Vagina (tissue), 2 donors: ENCODE measurements around the gene CSF3.

Source experiments
- POLR2AphosphoS5 ChIP-seq, 2 donors: sonication (generic); formaldehyde crosslinking; IDR thresholded peaks; one replicate each; pipeline ENCODE4 v1.9.0; 2017; ENCODE audit warnings: antibody characterized with exemption in 2 of 2, mild to moderate bottlenecking in 2 of 2, low read depth in 1 of 2; ENCODE audit not compliant: insufficient read depth in 1 of 2
- TF ChIP-seq, protein P1 (sequence below), 3 experiments: fragments of 450-650 bp in 2 of 3; fragments of 200-600 bp in 1 of 3; sonication (generic) in 1 of 3; IDR thresholded peaks; one replicate each; pipeline ENCODE4 v1.5.1; 2017 to 2019; ENCODE audit warnings: antibody characterized with exemption in 3 of 3, mild to moderate bottlenecking in 2 of 3, moderate library complexity in 2 of 3

DNA sequence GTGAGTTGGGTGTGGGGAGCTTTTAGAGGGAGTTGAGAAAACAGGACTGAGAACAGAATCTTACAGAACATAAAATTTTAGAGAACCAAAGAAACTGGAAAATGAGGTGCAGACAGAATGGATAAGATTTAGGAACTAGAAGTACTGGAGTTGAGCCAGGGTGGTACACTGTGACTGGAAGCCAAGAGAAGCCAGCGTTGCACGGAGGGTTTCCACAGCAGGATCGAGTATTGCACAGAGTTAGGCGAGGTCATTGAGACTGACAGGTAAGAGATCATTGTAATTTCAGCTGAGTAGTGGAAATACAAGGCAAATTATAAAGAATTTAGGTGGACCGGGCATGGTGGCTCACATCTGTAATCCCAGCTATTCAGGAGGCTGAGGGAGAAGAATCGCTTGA lies 45.9 kb upstream of the CSF3 start:
- TF ChIP-seq, protein P1, sequence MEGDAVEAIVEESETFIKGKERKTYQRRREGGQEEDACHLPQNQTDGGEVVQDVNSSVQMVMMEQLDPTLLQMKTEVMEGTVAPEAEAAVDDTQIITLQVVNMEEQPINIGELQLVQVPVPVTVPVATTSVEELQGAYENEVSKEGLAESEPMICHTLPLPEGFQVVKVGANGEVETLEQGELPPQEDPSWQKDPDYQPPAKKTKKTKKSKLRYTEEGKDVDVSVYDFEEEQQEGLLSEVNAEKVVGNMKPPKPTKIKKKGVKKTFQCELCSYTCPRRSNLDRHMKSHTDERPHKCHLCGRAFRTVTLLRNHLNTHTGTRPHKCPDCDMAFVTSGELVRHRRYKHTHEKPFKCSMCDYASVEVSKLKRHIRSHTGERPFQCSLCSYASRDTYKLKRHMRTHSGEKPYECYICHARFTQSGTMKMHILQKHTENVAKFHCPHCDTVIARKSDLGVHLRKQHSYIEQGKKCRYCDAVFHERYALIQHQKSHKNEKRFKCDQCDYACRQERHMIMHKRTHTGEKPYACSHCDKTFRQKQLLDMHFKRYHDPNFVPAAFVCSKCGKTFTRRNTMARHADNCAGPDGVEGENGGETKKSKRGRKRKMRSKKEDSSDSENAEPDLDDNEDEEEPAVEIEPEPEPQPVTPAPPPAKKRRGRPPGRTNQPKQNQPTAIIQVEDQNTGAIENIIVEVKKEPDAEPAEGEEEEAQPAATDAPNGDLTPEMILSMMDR (IDR thresholded peaks at IDR 0.05), result no peak
- no peak for TF ChIP-seq POLR2AphosphoS5 (IDR thresholded peaks at IDR 0.05; ENCODE audit: insufficient read depth in 1 of 2, low read depth in 1 of 2)
